HepG2 (cell line): ENCODE data around the gene ESPNL. TPM values are rescaled to one million over a fixed set of nuclear protein-coding genes. Genes with fewer than 3 reads are reported as not detected.
A peak's percentile ranks its signal among the peaks of the same experiment; 100 is the strongest.

Source experiments
- AGO1 ChIP-seq: fragments of 200-400 bp; formaldehyde crosslinking; IDR thresholded peaks from 2 replicates; pipeline ENCODE4 v1.6.1; 2017; ENCODE audit warnings: mild to moderate bottlenecking, low read depth, low read length, moderate library complexity; ENCODE audit not compliant: poor library complexity, severe bottlenecking
- CHCHD3 ChIP-seq: sonication (generic); formaldehyde crosslinking; IDR thresholded peaks from 2 replicates; pipeline ENCODE4 v1.8.0; 2022; ENCODE audit warnings: mild to moderate bottlenecking, missing genetic modification reagents, moderate library complexity
- CHD2 ChIP-seq: IDR thresholded peaks from 2 replicates; pipeline ENCODE4 v1.6.1; 2011; ENCODE audit warnings: low read depth, low read length, improper control_type of control experiment
- TARDBP ChIP-seq: sonication (generic); formaldehyde crosslinking; IDR thresholded peaks from 2 replicates; pipeline ENCODE4 v1.8.0; 2022; ENCODE audit warnings: mild to moderate bottlenecking, missing genetic modification reagents
- ZNF34 ChIP-seq: sonication (generic); formaldehyde crosslinking; IDR thresholded peaks from 2 replicates; pipeline ENCODE4 v1.4.0; 2020; ENCODE audit warnings: mild to moderate bottlenecking, missing genetic modification reagents, borderline replicate concordance
- ZNF737 ChIP-seq: sonication (generic); formaldehyde crosslinking; IDR thresholded peaks from 2 replicates; pipeline ENCODE4 v1.5.0; 2020; ENCODE audit warnings: missing genetic modification reagents, mild to moderate bottlenecking, borderline replicate concordance
- polyA plus RNA-seq, 8 experiments: library from polyadenylated mRNA; depleted of rRNA in 3 of 8; stranded (reverse) in 7 of 8; unstranded in 1 of 8; fragments of >200 nt; fragmentation: Illumina TruSeq in 4 of 8; extraction: Trizol in 4 of 8; gene quantifications; 2 replicates each; pipeline versions ENCODE4 v1.2.1 to v1.2.3, GENCODE V29; 2011 to 2016; ENCODE audit warnings: low read depth in 4 of 8, missing spikeins in 1 of 8, mixed read lengths in 1 of 8; ENCODE audit not compliant: insufficient read depth in 1 of 8
- total RNA-seq, 5 experiments: library from RNA; depleted of rRNA; stranded (reverse); fragments of >200 nt; fragmentation: Illumina TruSeq; extraction: Trizol; gene quantifications; 2 replicates each; pipeline ENCODE4 v1.2.3, GENCODE V29; 2016; ENCODE audit warnings: low read depth in 1 of 5
- TF ChIP-seq, protein P1 (sequence below): sonication (generic); formaldehyde crosslinking; IDR thresholded peaks from 2 replicates; pipeline ENCODE4 v1.5.0; 2020; ENCODE audit warnings: mild to moderate bottlenecking, missing genetic modification reagents, moderate library complexity
- TF ChIP-seq, protein P2 (sequence below): sonication (generic); formaldehyde crosslinking; IDR thresholded peaks from 2 replicates; pipeline ENCODE4 v1.9.0; 2021; ENCODE audit warnings: missing genetic modification reagents, mild to moderate bottlenecking, borderline replicate concordance
- TF ChIP-seq, protein P3 (sequence below): sonication (generic); formaldehyde crosslinking; IDR thresholded peaks from 2 replicates; pipeline ENCODE4 v1.4.0; 2020; ENCODE audit warnings: missing genetic modification reagents, borderline replicate concordance
- TF ChIP-seq, protein P4 (sequence below), 2 experiments: sonication (generic) in 1 of 2; formaldehyde crosslinking in 1 of 2; IDR thresholded peaks; 2 replicates each; pipeline versions ENCODE4 v1.4.0 to v1.6.1; 2018 to 2020; ENCODE audit warnings: missing genetic modification reagents in 2 of 2, borderline replicate concordance in 1 of 2, low read depth in 1 of 2, mild to moderate bottlenecking in 1 of 2, missing biosample characterization in 1 of 2
- TF ChIP-seq, protein P5 (sequence below): sonication (generic); formaldehyde crosslinking; conservative IDR thresholded peaks from 2 replicates; pipeline ENCODE4 v1.4.0; 2020; ENCODE audit warnings: missing genetic modification reagents
- TF ChIP-seq, protein P6 (sequence below), 2 experiments: fragments of 450-650 bp in 1 of 2; sonication (generic) in 1 of 2; formaldehyde crosslinking; IDR thresholded peaks; 2 replicates each; pipeline versions ENCODE4 v1.5.0 to v1.8.0; 2020 to 2022; ENCODE audit warnings: mild to moderate bottlenecking in 1 of 2, missing genetic modification reagents in 1 of 2

The ESPNL gene
- total and polyA plus RNA-seq, 2 of the 13 experiments (the other 11 are each of a cell fraction or from before 2014, with no cell fraction given): 0.45 to 0.80 TPM

DNA sequence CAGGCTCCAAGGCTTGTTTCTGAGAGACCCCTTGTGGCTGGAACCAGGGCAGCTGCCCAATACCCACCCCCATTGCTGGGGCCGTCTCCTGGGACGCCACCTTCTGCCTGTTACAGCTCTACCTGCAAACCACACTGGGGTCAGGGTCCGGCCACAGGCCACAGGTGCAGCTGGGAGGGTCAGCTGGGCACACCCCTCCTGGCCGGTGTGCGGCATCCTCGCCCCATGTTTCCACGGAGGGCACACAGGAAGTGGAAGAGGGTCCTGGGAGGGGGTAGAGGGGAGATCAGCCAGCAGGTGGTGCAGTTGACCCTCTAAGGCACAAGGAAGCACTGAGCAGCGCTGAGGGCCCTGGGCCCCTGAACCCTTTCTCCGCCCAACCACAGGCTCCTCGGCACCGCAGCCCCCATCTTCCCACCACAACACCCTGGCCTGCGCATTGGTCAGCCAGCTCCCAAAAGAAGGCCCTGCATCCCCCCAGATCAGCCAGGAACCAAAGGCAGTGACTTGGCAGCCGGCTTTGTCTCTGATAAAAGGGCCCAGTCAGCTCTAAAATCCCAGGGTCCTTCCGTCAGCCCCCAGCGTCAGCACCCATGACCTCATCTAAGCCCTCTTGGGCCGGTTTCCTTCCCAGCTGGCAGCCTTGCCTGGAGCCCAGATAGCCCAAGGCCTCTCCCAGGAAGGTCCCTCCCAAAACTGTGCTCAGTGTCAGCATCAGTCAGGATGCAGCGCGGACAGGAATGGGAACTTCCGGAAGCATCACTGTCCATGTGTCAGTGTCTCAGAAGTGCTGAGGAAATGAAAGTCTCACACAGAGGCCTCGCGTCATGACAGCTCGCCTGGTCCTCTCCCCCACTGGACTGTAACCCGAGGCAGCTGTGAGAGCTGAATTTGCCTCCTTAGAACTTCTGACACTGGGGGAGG, 60.3 kb downstream of the ESPNL start (continued):
- TF ChIP-seq, protein P1, sequence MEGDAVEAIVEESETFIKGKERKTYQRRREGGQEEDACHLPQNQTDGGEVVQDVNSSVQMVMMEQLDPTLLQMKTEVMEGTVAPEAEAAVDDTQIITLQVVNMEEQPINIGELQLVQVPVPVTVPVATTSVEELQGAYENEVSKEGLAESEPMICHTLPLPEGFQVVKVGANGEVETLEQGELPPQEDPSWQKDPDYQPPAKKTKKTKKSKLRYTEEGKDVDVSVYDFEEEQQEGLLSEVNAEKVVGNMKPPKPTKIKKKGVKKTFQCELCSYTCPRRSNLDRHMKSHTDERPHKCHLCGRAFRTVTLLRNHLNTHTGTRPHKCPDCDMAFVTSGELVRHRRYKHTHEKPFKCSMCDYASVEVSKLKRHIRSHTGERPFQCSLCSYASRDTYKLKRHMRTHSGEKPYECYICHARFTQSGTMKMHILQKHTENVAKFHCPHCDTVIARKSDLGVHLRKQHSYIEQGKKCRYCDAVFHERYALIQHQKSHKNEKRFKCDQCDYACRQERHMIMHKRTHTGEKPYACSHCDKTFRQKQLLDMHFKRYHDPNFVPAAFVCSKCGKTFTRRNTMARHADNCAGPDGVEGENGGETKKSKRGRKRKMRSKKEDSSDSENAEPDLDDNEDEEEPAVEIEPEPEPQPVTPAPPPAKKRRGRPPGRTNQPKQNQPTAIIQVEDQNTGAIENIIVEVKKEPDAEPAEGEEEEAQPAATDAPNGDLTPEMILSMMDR (CRISPR knock-in tag): peak; percentile 87
- TF ChIP-seq ZNF34 (CRISPR knock-in tag) (no peak), ZNF737 (CRISPR knock-in tag) (no peak), TARDBP (CRISPR knock-in tag) (peak; percentile 51; the same call in 1 of the 2 replicates), CHD2 (no peak), AGO1 (no peak), CHCHD3 (peak; percentile 77; the same call in 1 of the 2 replicates)
- TF ChIP-seq, protein P2, sequence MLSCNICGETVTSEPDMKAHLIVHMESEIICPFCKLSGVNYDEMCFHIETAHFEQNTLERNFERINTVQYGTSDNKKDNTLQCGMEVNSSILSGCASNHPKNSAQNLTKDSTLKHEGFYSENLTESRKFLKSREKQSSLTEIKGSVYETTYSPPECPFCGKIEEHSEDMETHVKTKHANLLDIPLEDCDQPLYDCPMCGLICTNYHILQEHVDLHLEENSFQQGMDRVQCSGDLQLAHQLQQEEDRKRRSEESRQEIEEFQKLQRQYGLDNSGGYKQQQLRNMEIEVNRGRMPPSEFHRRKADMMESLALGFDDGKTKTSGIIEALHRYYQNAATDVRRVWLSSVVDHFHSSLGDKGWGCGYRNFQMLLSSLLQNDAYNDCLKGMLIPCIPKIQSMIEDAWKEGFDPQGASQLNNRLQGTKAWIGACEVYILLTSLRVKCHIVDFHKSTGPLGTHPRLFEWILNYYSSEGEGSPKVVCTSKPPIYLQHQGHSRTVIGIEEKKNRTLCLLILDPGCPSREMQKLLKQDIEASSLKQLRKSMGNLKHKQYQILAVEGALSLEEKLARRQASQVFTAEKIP (CRISPR knock-in tag): no peak
- TF ChIP-seq, protein P3, sequence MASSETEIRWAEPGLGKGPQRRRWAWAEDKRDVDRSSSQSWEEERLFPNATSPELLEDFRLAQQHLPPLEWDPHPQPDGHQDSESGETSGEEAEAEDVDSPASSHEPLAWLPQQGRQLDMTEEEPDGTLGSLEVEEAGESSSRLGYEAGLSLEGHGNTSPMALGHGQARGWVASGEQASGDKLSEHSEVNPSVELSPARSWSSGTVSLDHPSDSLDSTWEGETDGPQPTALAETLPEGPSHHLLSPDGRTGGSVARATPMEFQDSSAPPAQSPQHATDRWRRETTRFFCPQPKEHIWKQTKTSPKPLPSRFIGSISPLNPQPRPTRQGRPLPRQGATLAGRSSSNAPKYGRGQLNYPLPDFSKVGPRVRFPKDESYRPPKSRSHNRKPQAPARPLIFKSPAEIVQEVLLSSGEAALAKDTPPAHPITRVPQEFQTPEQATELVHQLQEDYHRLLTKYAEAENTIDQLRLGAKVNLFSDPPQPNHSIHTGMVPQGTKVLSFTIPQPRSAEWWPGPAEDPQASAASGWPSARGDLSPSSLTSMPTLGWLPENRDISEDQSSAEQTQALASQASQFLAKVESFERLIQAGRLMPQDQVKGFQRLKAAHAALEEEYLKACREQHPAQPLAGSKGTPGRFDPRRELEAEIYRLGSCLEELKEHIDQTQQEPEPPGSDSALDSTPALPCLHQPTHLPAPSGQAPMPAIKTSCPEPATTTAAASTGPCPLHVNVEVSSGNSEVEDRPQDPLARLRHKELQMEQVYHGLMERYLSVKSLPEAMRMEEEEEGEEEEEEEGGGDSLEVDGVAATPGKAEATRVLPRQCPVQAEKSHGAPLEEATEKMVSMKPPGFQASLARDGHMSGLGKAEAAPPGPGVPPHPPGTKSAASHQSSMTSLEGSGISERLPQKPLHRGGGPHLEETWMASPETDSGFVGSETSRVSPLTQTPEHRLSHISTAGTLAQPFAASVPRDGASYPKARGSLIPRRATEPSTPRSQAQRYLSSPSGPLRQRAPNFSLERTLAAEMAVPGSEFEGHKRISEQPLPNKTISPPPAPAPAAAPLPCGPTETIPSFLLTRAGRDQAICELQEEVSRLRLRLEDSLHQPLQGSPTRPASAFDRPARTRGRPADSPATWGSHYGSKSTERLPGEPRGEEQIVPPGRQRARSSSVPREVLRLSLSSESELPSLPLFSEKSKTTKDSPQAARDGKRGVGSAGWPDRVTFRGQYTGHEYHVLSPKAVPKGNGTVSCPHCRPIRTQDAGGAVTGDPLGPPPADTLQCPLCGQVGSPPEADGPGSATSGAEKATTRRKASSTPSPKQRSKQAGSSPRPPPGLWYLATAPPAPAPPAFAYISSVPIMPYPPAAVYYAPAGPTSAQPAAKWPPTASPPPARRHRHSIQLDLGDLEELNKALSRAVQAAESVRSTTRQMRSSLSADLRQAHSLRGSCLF (CRISPR knock-in tag): no peak
- TF ChIP-seq, protein P4, sequence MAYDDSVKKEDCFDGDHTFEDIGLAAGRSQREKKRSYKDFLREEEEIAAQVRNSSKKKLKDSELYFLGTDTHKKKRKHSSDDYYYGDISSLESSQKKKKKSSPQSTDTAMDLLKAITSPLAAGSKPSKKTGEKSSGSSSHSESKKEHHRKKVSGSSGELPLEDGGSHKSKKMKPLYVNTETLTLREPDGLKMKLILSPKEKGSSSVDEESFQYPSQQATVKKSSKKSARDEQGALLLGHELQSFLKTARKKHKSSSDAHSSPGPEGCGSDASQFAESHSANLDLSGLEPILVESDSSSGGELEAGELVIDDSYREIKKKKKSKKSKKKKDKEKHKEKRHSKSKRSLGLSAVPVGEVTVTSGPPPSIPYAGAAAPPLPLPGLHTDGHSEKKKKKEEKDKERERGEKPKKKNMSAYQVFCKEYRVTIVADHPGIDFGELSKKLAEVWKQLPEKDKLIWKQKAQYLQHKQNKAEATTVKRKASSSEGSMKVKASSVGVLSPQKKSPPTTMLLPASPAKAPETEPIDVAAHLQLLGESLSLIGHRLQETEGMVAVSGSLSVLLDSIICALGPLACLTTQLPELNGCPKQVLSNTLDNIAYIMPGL (CRISPR knock-in tag; IDR thresholded peaks at IDR 0.05; ENCODE audit: borderline replicate concordance in 1 of 2, low read depth in 1 of 2): peak in 1 of 2 experiments; percentile 62; a peak in 1 of 4 replicates
- TF ChIP-seq, protein P5, sequence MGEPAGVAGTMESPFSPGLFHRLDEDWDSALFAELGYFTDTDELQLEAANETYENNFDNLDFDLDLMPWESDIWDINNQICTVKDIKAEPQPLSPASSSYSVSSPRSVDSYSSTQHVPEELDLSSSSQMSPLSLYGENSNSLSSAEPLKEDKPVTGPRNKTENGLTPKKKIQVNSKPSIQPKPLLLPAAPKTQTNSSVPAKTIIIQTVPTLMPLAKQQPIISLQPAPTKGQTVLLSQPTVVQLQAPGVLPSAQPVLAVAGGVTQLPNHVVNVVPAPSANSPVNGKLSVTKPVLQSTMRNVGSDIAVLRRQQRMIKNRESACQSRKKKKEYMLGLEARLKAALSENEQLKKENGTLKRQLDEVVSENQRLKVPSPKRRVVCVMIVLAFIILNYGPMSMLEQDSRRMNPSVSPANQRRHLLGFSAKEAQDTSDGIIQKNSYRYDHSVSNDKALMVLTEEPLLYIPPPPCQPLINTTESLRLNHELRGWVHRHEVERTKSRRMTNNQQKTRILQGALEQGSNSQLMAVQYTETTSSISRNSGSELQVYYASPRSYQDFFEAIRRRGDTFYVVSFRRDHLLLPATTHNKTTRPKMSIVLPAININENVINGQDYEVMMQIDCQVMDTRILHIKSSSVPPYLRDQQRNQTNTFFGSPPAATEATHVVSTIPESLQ (CRISPR knock-in tag): no peak
- TF ChIP-seq, protein P6, sequence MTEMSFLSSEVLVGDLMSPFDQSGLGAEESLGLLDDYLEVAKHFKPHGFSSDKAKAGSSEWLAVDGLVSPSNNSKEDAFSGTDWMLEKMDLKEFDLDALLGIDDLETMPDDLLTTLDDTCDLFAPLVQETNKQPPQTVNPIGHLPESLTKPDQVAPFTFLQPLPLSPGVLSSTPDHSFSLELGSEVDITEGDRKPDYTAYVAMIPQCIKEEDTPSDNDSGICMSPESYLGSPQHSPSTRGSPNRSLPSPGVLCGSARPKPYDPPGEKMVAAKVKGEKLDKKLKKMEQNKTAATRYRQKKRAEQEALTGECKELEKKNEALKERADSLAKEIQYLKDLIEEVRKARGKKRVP (CRISPR knock-in tag; IDR thresholded peaks at IDR 0.05): no peak
